A549 (cell line): ENCODE data around the gene SCAMP1. TPM values are rescaled to one million over a fixed set of nuclear protein-coding genes. Genes with fewer than 3 reads are reported as not detected.
"Not testable (repeated sequence)": the region's sequence is repeated elsewhere in the genome, so short reads cannot be mapped to it uniquely, and the experiment has no call there.

Experiments used
- ATAC-seq, 2 experiments: fragments of 200-7000 bp in 1 of 2; fragments of >200 bp in 1 of 2; cut with Nextera tagmentation in 1 of 2; cut with Tn5 transposase in 1 of 2; 3 replicates each; pipeline versions ENCODE4 v1.8.0 to v1.9.1; 2018 to 2020; ENCODE audit warnings: mild to moderate bottlenecking in 1 of 2, moderate library complexity in 1 of 2
- CTCF ChIA-PET: fragments of 300-600 bp; sonication (Branson Sonifier 250); formaldehyde crosslinking; extraction: SDS; loops from one replicate; lab custom pipeline; 2021; ENCODE audit warnings: antibody characterized with exemption, inconsistent platforms; lab: Yijun Ruan, JAX
- POLR2A ChIA-PET: fragments of 350-600 bp; formaldehyde crosslinking; extraction: SDS; loops from one replicate; lab custom pipeline; 2021; ENCODE audit warnings: antibody characterized with exemption, inconsistent platforms; lab: Yijun Ruan, JAX
- DNase-seq, 2 experiments: peaks; one replicate each; pipeline versions ENCODE4 v3.0.0 to v3.0.0-alpha.2; 2011 to 2016; ENCODE audit warnings: low read depth in 1 of 2, low spot score in 1 of 2
- FAIRE-seq: peaks from 2 replicates; lab custom pipeline; 2011; peaks lifted over from hg19 to GRCh38; lab: Jason Lieb, UNC
- H3K27ac ChIP-seq, 2 experiments: fragments of >200 bp; sonication (Bioruptor Twin); formaldehyde crosslinking; 3 replicates each; pipeline ENCODE4 v1.5.1; 2016 to 2017
- H3K4me1 ChIP-seq: fragments of >200 bp; sonication (Bioruptor Twin); formaldehyde crosslinking; 3 replicates; pipeline ENCODE4 v1.6.1; 2016
- H3K4me2 ChIP-seq: fragments of >200 bp; sonication (Bioruptor Twin); formaldehyde crosslinking; 3 replicates; pipeline ENCODE4 v1.6.1; 2016
- H3K4me3 ChIP-seq: fragments of >200 bp; sonication (Bioruptor Twin); formaldehyde crosslinking; 3 replicates; pipeline ENCODE4 v1.5.1; 2016
- H3K9me3 ChIP-seq: fragments of >200 bp; sonication (Bioruptor Twin); formaldehyde crosslinking; 3 replicates; pipeline ENCODE4 v1.6.1; 2016
- BCL3 ChIP-seq: fragments of >200 bp; sonication (Bioruptor Twin); formaldehyde crosslinking; IDR thresholded peaks from 3 replicates; pipeline ENCODE4 v1.6.1; 2016
- CBX2 ChIP-seq: fragments of 200-600 bp; sonication (generic); IDR thresholded peaks from 2 replicates; pipeline ENCODE4 v1.6.1; 2016; ENCODE audit warnings: low read depth, mild to moderate bottlenecking, borderline replicate concordance
- CBX8 ChIP-seq: fragments of 200-600 bp; sonication (generic); IDR thresholded peaks from 2 replicates; pipeline ENCODE4 v1.6.1; 2016
- CHD2 ChIP-seq: fragments of 150-350 bp; IDR thresholded peaks from 2 replicates; pipeline ENCODE4 v1.6.1; 2014; ENCODE audit warnings: low read length; ENCODE audit not compliant: partially characterized antibody
- E2F6 ChIP-seq: IDR thresholded peaks from 2 replicates; pipeline ENCODE4 v1.6.1; 2012; ENCODE audit warnings: low read depth, borderline replicate concordance
- EHF ChIP-seq: fragments of 250-450 bp; sonication (Bioruptor Pico); IDR thresholded peaks from 2 replicates; pipeline ENCODE4 v1.5.0; 2020; ENCODE audit warnings: mild to moderate bottlenecking
- EHMT2 ChIP-seq: fragments of 200-600 bp; sonication (generic); IDR thresholded peaks from 2 replicates; pipeline ENCODE4 v1.6.1; 2016; ENCODE audit warnings: antibody characterized with exemption, low read depth, mild to moderate bottlenecking, moderate library complexity
- FOSB ChIP-seq: fragments of 250-450 bp; sonication (Bioruptor Pico); IDR thresholded peaks from 2 replicates; pipeline ENCODE4 v1.5.0; 2020; ENCODE audit warnings: mild to moderate bottlenecking, moderate library complexity
- FOSL2 ChIP-seq, 2 experiments: fragments of 450-650 bp in 1 of 2; fragments of >200 bp in 1 of 2; sonication (Bioruptor Twin) in 1 of 2; formaldehyde crosslinking; IDR thresholded peaks; 2 replicates each; pipeline versions ENCODE4 v1.5.0 to v1.6.1; 2016 to 2020; ENCODE audit warnings: mild to moderate bottlenecking in 1 of 2, moderate library complexity in 1 of 2
- FOXS1 ChIP-seq: fragments of 250-450 bp; sonication (Bioruptor Pico); IDR thresholded peaks from 2 replicates; pipeline ENCODE4 v1.5.0; 2020; ENCODE audit warnings: mild to moderate bottlenecking, moderate library complexity
- GATA3 ChIP-seq: IDR thresholded peaks from 2 replicates; pipeline ENCODE4 v1.6.1; 2012; ENCODE audit warnings: borderline replicate concordance
- HOXB5 ChIP-seq: fragments of 250-450 bp; sonication (Bioruptor Pico); IDR thresholded peaks from 2 replicates; pipeline ENCODE4 v1.5.0; 2020; ENCODE audit warnings: mild to moderate bottlenecking, moderate library complexity
- JUN ChIP-seq, 2 experiments: fragments of >200 bp; sonication (Bioruptor Twin); formaldehyde crosslinking; IDR thresholded peaks; 2 replicates in 1 of 2; 3 replicates in 1 of 2; pipeline ENCODE4 v1.6.1; 2016 to 2017
- JUNB ChIP-seq: fragments of >200 bp; sonication (Bioruptor Twin); formaldehyde crosslinking; IDR thresholded peaks from 2 replicates; pipeline ENCODE4 v1.6.1; 2016
- KDM1A ChIP-seq: fragments of 200-600 bp; sonication (generic); IDR thresholded peaks from 2 replicates; pipeline ENCODE4 v1.6.1; 2016; ENCODE audit warnings: low read depth, mild to moderate bottlenecking
- KDM5A ChIP-seq: fragments of 200-600 bp; sonication (generic); IDR thresholded peaks from 2 replicates; pipeline ENCODE4 v1.6.1; 2016; ENCODE audit warnings: antibody characterized with exemption, mild to moderate bottlenecking
- MAFK ChIP-seq: fragments of 450-650 bp; IDR thresholded peaks from 2 replicates; pipeline ENCODE4 v1.6.1; 2014; ENCODE audit not compliant: partially characterized antibody
- MAZ ChIP-seq: fragments of 150-350 bp; IDR thresholded peaks from 2 replicates; pipeline ENCODE4 v1.6.1; 2014; ENCODE audit warnings: antibody characterized with exemption, low read depth, low read length, borderline replicate concordance
- MYC ChIP-seq: IDR thresholded peaks from 2 replicates; pipeline ENCODE4 v1.6.1; 2012; ENCODE audit warnings: mild to moderate bottlenecking, inconsistent platforms, low read length, improper control_type of control experiment, borderline replicate concordance
- NR3C1 ChIP-seq: fragments of >200 bp; sonication (Bioruptor Twin); formaldehyde crosslinking; IDR thresholded peaks from 3 replicates; pipeline ENCODE4 v1.6.1; 2017
- POLR2A ChIP-seq: IDR thresholded peaks from 2 replicates; pipeline ENCODE4 v1.6.1; 2012; ENCODE audit warnings: mild to moderate bottlenecking, low read length
- POLR2AphosphoS2 ChIP-seq: conservative IDR thresholded peaks from 2 replicates; pipeline ENCODE4 v1.6.1; 2012; ENCODE audit warnings: low read length, improper control_type of control experiment, inconsistent platforms
- REST ChIP-seq: fragments of 200-600 bp; sonication (generic); IDR thresholded peaks from 2 replicates; pipeline ENCODE4 v1.6.1; 2016; ENCODE audit warnings: antibody characterized with exemption, mild to moderate bottlenecking, moderate library complexity
- RFX5 ChIP-seq: fragments of 450-650 bp; IDR thresholded peaks from 2 replicates; pipeline ENCODE4 v1.7.1; 2014; ENCODE audit warnings: antibody characterized with exemption, mild to moderate bottlenecking, moderate library complexity
- SREBF2 ChIP-seq: fragments of 450-650 bp; IDR thresholded peaks from 2 replicates; pipeline ENCODE4 v1.6.1; 2014; ENCODE audit warnings: mild to moderate bottlenecking, moderate library complexity
- TFCP2L1 ChIP-seq: fragments of 250-450 bp; sonication (Bioruptor Pico); IDR thresholded peaks from 2 replicates; pipeline ENCODE4 v1.5.0; 2021; ENCODE audit warnings: mild to moderate bottlenecking
- ZC3H11A ChIP-seq: fragments of 450-650 bp; IDR thresholded peaks from 2 replicates; pipeline ENCODE4 v1.6.1; 2014; ENCODE audit warnings: antibody characterized with exemption, mild to moderate bottlenecking
- WGBS: methylation state at CpG from one replicate; pipeline ENCODE4 v1.1.6; 2017; ENCODE audit errors: missing lambda C conversion rate; 5-methylcytosine and 5-hydroxymethylcytosine counted together
- polyA plus RNA-seq, 4 experiments: library from polyadenylated mRNA; depleted of rRNA in 3 of 4; stranded (reverse); fragments of >200 nt; fragmentation: RNase III in 1 of 4; extraction: RNeasy Plus Mini Kit Qiagen cat#74134 plus additional on column Dnase treatment in 1 of 4; gene quantifications; 2 replicates in 3 of 4; 3 replicates in 1 of 4; pipeline ENCODE4 v1.2.3, GENCODE V29; 2011 to 2017

SCAMP1 gene
- polyA plus RNA-seq, 2 of the 4 experiments (the other 2 are of a cell fraction), result 23.8 to 42.2 TPM

GRCh38 chr5:78387468-78388153 is 27.2 kb downstream of the SCAMP1 start:
- ATAC-seq, result no peak
- CTCF ChIA-PET, result interaction anchor here (0.5 to 0.9 kb wide), 2 partner anchors 13 to 21 kb away, joined by 3 read pairs; no protein-coding TSS in a partner anchor
- no peak for DNase-seq
- Histone ChIP-seq H3K4me3 (no peak overlapping the region), H3K9me3 (0 out of 3 replicates have a peak, but pooled peaks cover 2% of the 10 kb centered on the region), H3K4me1 (no peaks in the 10 kb centered on the region), H3K4me2 (no peak overlapping the region), H3K27ac (no peak overlapping the region)
- TF ChIP-seq POLR2AphosphoS2 (no peak), HOXB5 (CRISPR knock-in tag) (no peak), ZC3H11A (no peak), CBX8 (no peak), MAZ (no peak), EHMT2 (no peak), KDM5A (no peak), POLR2A (no peak), REST (no peak)
- FAIRE-seq, result no peak
- 90% methylated on average over 11 of the region's 11 CpGs for WGBS
- POLR2A ChIA-PET, result no interaction called here

GRCh38 chr5:78391357-78391756 is 30.9 kb downstream of the SCAMP1 start:
- H3K27ac ChIP-seq, ATAC-seq, FAIRE-seq, H3K9me3 ChIP-seq, POLR2A ChIA-PET, DNase-seq, CTCF ChIA-PET, H3K4me2 ChIP-seq, H3K4me1 ChIP-seq, H3K4me3 ChIP-seq: not testable (repeated sequence)
- 100% methylated on average over 1 of the region's 28 CpGs for WGBS

GRCh38 chr5:78397831-78398230 is 37.4 kb downstream of the SCAMP1 start:
- no peak for TF ChIP-seq MYC
- no peak for TF ChIP-seq MAFK
- TF ChIP-seq CHD2, result no peak
- TF ChIP-seq NR3C1, result no peak
- TF ChIP-seq GATA3, result no peak
- no peak for TF ChIP-seq RFX5
- TF ChIP-seq EHF (CRISPR knock-in tag), result no peak
- no peak for TF ChIP-seq SREBF2
- TF ChIP-seq TFCP2L1 (CRISPR knock-in tag), result no peak
- TF ChIP-seq KDM5A, result no peak
- no peak for TF ChIP-seq BCL3
- no peak for TF ChIP-seq KDM1A
- no peak for TF ChIP-seq FOSL2 (IDR thresholded peaks at IDR 0.05)
- no peak for TF ChIP-seq FOSL2 (CRISPR knock-in tag; IDR thresholded peaks at IDR 0.05)
- no peak for TF ChIP-seq FOXS1 (CRISPR knock-in tag)
- no peak for TF ChIP-seq FOSB (CRISPR knock-in tag)
- no peak for TF ChIP-seq JUN (IDR thresholded peaks at IDR 0.05)
- TF ChIP-seq ZC3H11A, result no peak
- TF ChIP-seq CBX2, result no peak
- no peak for TF ChIP-seq E2F6
- no peak for TF ChIP-seq JUNB
- CTCF ChIA-PET, result interaction anchor here (1.6 kb wide), 1 partner anchor 21 kb away, joined by 3 read pairs; no protein-coding TSS in a partner anchor
- H3K9me3 ChIP-seq, result no peaks in the 10 kb centered on the region
- FAIRE-seq, result no peak
- H3K27ac ChIP-seq, result no peak overlapping the region
- DNase-seq, result no peak
- 74% methylated on average over 2 of the region's 2 CpGs for WGBS
- no peak overlapping the region for H3K4me3 ChIP-seq
- no peaks in the 10 kb centered on the region for H3K4me1 ChIP-seq
- no peak for ATAC-seq
- no peak overlapping the region for H3K4me2 ChIP-seq
- POLR2A ChIA-PET, result no interaction called here
